SK-N-SH (cell line): ENCODE results near the gene LRFN3. TPM values are rescaled to one million over a fixed set of nuclear protein-coding genes. Genes with fewer than 3 reads are reported as not detected.

ENCODE experiments used
- CTCF ChIA-PET: fragments of 300-600, 350-600 bp; formaldehyde crosslinking; extraction: SDS; loops from one replicate; lab custom pipeline; 2021; lab: Yijun Ruan, JAX
- POLR2A ChIA-PET: fragments of 350-600 bp; sonication (Branson Sonifier 250); formaldehyde crosslinking; extraction: SDS; loops from one replicate; lab custom pipeline; 2020; ENCODE audit warnings: antibody characterized with exemption, inconsistent platforms; lab: Yijun Ruan, JAX
- DNase-seq: peaks from one replicate; pipeline ENCODE4 v3.0.0; 2012
- H2AFZ ChIP-seq: fragments of 200-600 bp; sonication (generic); 2 replicates; pipeline ENCODE4 v1.8.1; 2016; ENCODE audit warnings: antibody characterized with exemption, mild to moderate bottlenecking, low read depth
- H3F3A ChIP-seq: fragments of 200-600 bp; sonication (generic); replicated peaks from 2 replicates; pipeline ENCODE3; 2016; ENCODE audit warnings: antibody characterized with exemption, mild to moderate bottlenecking; ENCODE audit not compliant: insufficient read depth
- H3K27ac ChIP-seq, 2 experiments: fragments of 200-500 bp in 1 of 2; fragments of 200-600 bp in 1 of 2; sonication (Bioruptor generic) in 1 of 2; sonication (generic), shearing (Covaris generic) in 1 of 2; 2 replicates each; pipeline versions ENCODE4 v1.5.1 to v1.6.1; 2014 to 2016; ENCODE audit warnings: low read depth in 2 of 2, inconsistent platforms in 1 of 2, low read length in 1 of 2, mild to moderate bottlenecking in 1 of 2, mixed read lengths in 1 of 2
- H3K27me3 ChIP-seq: fragments of 200-600 bp; sonication (generic), shearing (Covaris generic); 2 replicates; pipeline ENCODE4 v1.6.1; 2016; ENCODE audit warnings: mixed run types; ENCODE audit not compliant: insufficient read depth
- H3K36me3 ChIP-seq, 2 experiments: fragments of 200-500 bp in 1 of 2; fragments of 200-600 bp in 1 of 2; sonication (Bioruptor generic) in 1 of 2; sonication (generic) in 1 of 2; replicated peaks in 1 of 2; 2 replicates each; pipeline versions ENCODE3 to v1.5.1; 2014 to 2016; ENCODE audit warnings: low read length in 1 of 2, mild to moderate bottlenecking in 1 of 2; ENCODE audit not compliant: insufficient read depth in 2 of 2, control insufficient read depth in 1 of 2
- H3K4me1 ChIP-seq, 2 experiments: fragments of 200-500 bp in 1 of 2; fragments of 200-600 bp in 1 of 2; sonication (Bioruptor generic) in 1 of 2; sonication (generic), shearing (Covaris generic) in 1 of 2; 2 replicates each; pipeline versions ENCODE4 v1.5.1 to v1.6.1; 2014 to 2016; ENCODE audit warnings: low read depth in 1 of 2, low read length in 1 of 2, mixed run types in 1 of 2; ENCODE audit not compliant: insufficient read depth in 2 of 2, control insufficient read depth in 1 of 2
- H3K4me2 ChIP-seq: fragments of 200-600 bp; sonication (generic), shearing (Covaris generic); 2 replicates; pipeline ENCODE4 v1.6.1; 2017; ENCODE audit warnings: mixed run types
- H3K4me3 ChIP-seq, 2 experiments: fragments of 200-500 bp in 1 of 2; fragments of 200-600 bp in 1 of 2; sonication (Bioruptor generic) in 1 of 2; sonication (generic), shearing (Covaris generic) in 1 of 2; 2 replicates each; pipeline versions ENCODE4 v1.5.1 to v1.8.1; 2014 to 2016; ENCODE audit warnings: low read depth in 2 of 2, inconsistent platforms in 1 of 2, low read length in 1 of 2, mild to moderate bottlenecking in 1 of 2, mixed read lengths in 1 of 2, moderate library complexity in 1 of 2
- H3K79me2 ChIP-seq: fragments of 200-600 bp; sonication (generic); 2 replicates; pipeline ENCODE4 v1.8.1; 2017; ENCODE audit warnings: mild to moderate bottlenecking; ENCODE audit not compliant: insufficient read depth
- H3K9ac ChIP-seq: fragments of 200-600 bp; sonication (generic); 2 replicates; pipeline ENCODE4 v1.6.1; 2017; ENCODE audit warnings: mixed run types
- H3K9me2 ChIP-seq: fragments of 200-600 bp; sonication (generic); 2 replicates; pipeline ENCODE4 v1.6.1; 2017; ENCODE audit warnings: mixed run types
- H3K9me3 ChIP-seq: fragments of 200-600 bp; sonication (generic); 2 replicates; pipeline ENCODE4 v1.6.1; 2017; ENCODE audit warnings: mixed run types, mild to moderate bottlenecking, moderate library complexity
- H4K20me1 ChIP-seq: fragments of 200-600 bp; sonication (generic); 2 replicates; pipeline ENCODE4 v1.6.1; 2017; ENCODE audit warnings: mild to moderate bottlenecking, mixed run types; ENCODE audit not compliant: insufficient read depth
- CTCF ChIP-seq: fragments of 200-600 bp; sonication (generic); IDR thresholded peaks from 2 replicates; pipeline ENCODE4 v1.6.1; 2017; ENCODE audit warnings: antibody characterized with exemption, mild to moderate bottlenecking, moderate library complexity
- GATA2 ChIP-seq: sonication (generic); formaldehyde crosslinking; IDR thresholded peaks from 2 replicates; pipeline ENCODE4 v1.5.0; 2020; ENCODE audit warnings: mild to moderate bottlenecking, missing genetic modification reagents
- MAX ChIP-seq: IDR thresholded peaks from 2 replicates; pipeline ENCODE4 v1.4.0; 2012; ENCODE audit warnings: low read depth
- NFIC ChIP-seq: IDR thresholded peaks from 2 replicates; pipeline ENCODE4 v1.4.0; 2012; ENCODE audit warnings: borderline replicate concordance
- RAD21 ChIP-seq: IDR thresholded peaks from 2 replicates; pipeline ENCODE4 v1.6.1; 2012; ENCODE audit warnings: mild to moderate bottlenecking, low read length
- REST ChIP-seq: IDR thresholded peaks from 2 replicates; pipeline ENCODE4 v1.6.1; 2012; ENCODE audit warnings: mild to moderate bottlenecking, low read depth, low read length, moderate library complexity
- YY1 ChIP-seq: IDR thresholded peaks from 2 replicates; pipeline ENCODE4 v1.4.0; 2012; ENCODE audit warnings: low read depth, mild to moderate bottlenecking
- ZBTB33 ChIP-seq: IDR thresholded peaks from 2 replicates; pipeline ENCODE4 v1.4.0; 2012; ENCODE audit warnings: low read depth, borderline replicate concordance
- WGBS: methylation state at CpG from one replicate; pipeline ENCODE4 v1.1.6; 2017; ENCODE audit warnings: low lambda C conversion rate; 5-methylcytosine and 5-hydroxymethylcytosine counted together
- polyA plus RNA-seq, 3 experiments: library from polyadenylated mRNA; depleted of rRNA; stranded (reverse); fragments of >200 nt; gene quantifications; 2 replicates each; pipeline ENCODE4 v1.2.3, GENCODE V29; 2012

The LRFN3 gene
- polyA plus RNA-seq, 1 of the 3 experiments (the other 2 are of a cell fraction): 5.4 TPM

- TF ChIP-seq ZBTB33 (no peak), RAD21 (no peak), NFIC (no peak), MAX (no peak)
Measured at GRCh38 chr19:35958660-35959039, 22.5 kb downstream of the LRFN3 start (continued).

- peak; percentile 63 for DNase-seq
- Histone ChIP-seq H3K27ac (no peak overlapping the region), H3K4me1 (no peaks in the 10 kb centered on the region), H3F3A (no peaks in the 10 kb centered on the region), H3K4me2 (peak overlapping the region; percentile 11; the same call in 1 of the 2 replicates), H2AFZ (no peak overlapping the region), H3K4me3 (no peak overlapping the region), H3K36me3 (no peaks in the 10 kb centered on the region), H3K9ac (no peak overlapping the region), H3K9me3 (no peaks in the 10 kb centered on the region), H4K20me1 (no peaks in the 10 kb centered on the region), H3K9me2 (no peaks in the 10 kb centered on the region), H3K27me3 (peaks cover 36% of the 10 kb centered on the region), H3K79me2 (no peaks in the 10 kb centered on the region)
- no CpG with 5 or more reads among the region's 97 CpGs for WGBS
- CTCF ChIA-PET: interaction anchor here (0.6 to 1.8 kb wide), 6 partner anchors 10 to 34 kb away, joined by 3 to 8 read pairs (median 4); no protein-coding TSS in a partner anchor
- TF ChIP-seq GATA2 (CRISPR knock-in tag) (no peak), YY1 (no peak), REST (no peak), CTCF (peak; percentile 23), RAD21 (0 out of 2 replicates have a peak, but pooled peaks have one; percentile 4)
- POLR2A ChIA-PET: no interaction called here
Measured at GRCh38 chr19:35959040-35959967, 23.1 kb downstream of the LRFN3 start.
